PC-9 (cell line): ENCODE data around the gene POLA1.

Source experiments
- CTCF ChIP-seq: fragments of 200-600 bp; sonication (generic); conservative IDR thresholded peaks from 2 replicates; pipeline ENCODE4 v1.6.1; 2017; ENCODE audit warnings: mixed run types, antibody characterized with exemption, mild to moderate bottlenecking, moderate library complexity
- EZH2 ChIP-seq: fragments of 200-600 bp; sonication (generic); IDR thresholded peaks from 2 replicates; pipeline ENCODE4 v1.8.0; 2017; ENCODE audit warnings: antibody characterized with exemption, low read depth

GRCh38 chrX:24696294-24696693, 2.6 kb downstream of the POLA1 start:
- TF ChIP-seq CTCF (no peak), EZH2 (no peak)
